Sigmoid colon (tissue), 7 donors: ENCODE data around the gene ASPSCR1. TPM values are rescaled to one million over a fixed set of nuclear protein-coding genes. Genes with fewer than 3 reads are reported as not detected.
A peak's percentile ranks its signal among the peaks of the same experiment; 100 is the strongest.

Source experiments
- DNase-seq: peaks from one replicate; pipeline ENCODE4 v3.0.0-alpha.2; 2019
- H3K27ac ChIP-seq, 4 donors: fragments of 200-600 bp; sonication (generic); one replicate each; pipeline ENCODE4 v1.5.1; 2016 to 2019; ENCODE audit warnings: mild to moderate bottlenecking in 1 of 4
- H3K27me3 ChIP-seq, 3 donors: fragments of 200-600 bp; sonication (generic); one replicate each; pipeline ENCODE4 v1.5.1; 2019; ENCODE audit warnings: mild to moderate bottlenecking in 1 of 3
- H3K36me3 ChIP-seq, 4 donors: fragments of 200-600 bp; sonication (generic); one replicate each; pipeline ENCODE4 v1.5.1; 2016 to 2019
- H3K4me1 ChIP-seq, 4 donors: fragments of 200-600 bp; sonication (generic); one replicate each; pipeline ENCODE4 v1.5.1; 2017 to 2019
- H3K4me3 ChIP-seq, 4 donors: fragments of 200-600 bp; sonication (generic); one replicate each; pipeline ENCODE4 v1.5.1; 2017 to 2019; ENCODE audit warnings: mild to moderate bottlenecking in 2 of 4, moderate library complexity in 1 of 4
- H3K9me3 ChIP-seq, 4 donors: fragments of 200-600 bp in 3 of 4; sonication (generic) in 3 of 4; one replicate each; pipeline versions ENCODE4 v1.5.1 to v1.6.1; 2013 to 2019
- EP300 ChIP-seq, 4 donors: sonication (generic); formaldehyde crosslinking; IDR thresholded peaks; one replicate each; pipeline ENCODE4 v1.6.1; 2017; ENCODE audit warnings: antibody characterized with exemption in 4 of 4
- POLR2A ChIP-seq, 2 donors: fragments of 450-650 bp; IDR thresholded peaks; one replicate each; pipeline ENCODE4 v1.6.1; 2016; ENCODE audit warnings: antibody characterized with exemption in 2 of 2, mild to moderate bottlenecking in 2 of 2, moderate library complexity in 2 of 2
- POLR2AphosphoS5 ChIP-seq, 4 donors: sonication (generic); formaldehyde crosslinking; IDR thresholded peaks; one replicate each; pipeline ENCODE4 v1.6.1; 2017; ENCODE audit warnings: antibody characterized with exemption in 4 of 4
- WGBS, 2 donors: extraction: QIAGEN DNeasy Blood & Tissue Kit; methylation state at CpG; one replicate each; pipeline ENCODE4 v1.1.7; 2013; 5-methylcytosine and 5-hydroxymethylcytosine counted together
- intact Hi-C: fragments of 100-400 bp; cut with DNase I; formaldehyde crosslinking; loops from one replicate; pipeline ENCODE4 v1.15.1; 2023
- polyA plus RNA-seq, 3 donors: library from polyadenylated mRNA; stranded (reverse); fragments of 200-250 nt; gene quantifications; one replicate each; pipeline ENCODE4 v1.2.3, GENCODE V29; 2013
- total RNA-seq, 4 donors: library from RNA; depleted of rRNA; stranded (reverse); fragments of >200 nt; gene quantifications; one replicate each; pipeline ENCODE4 v1.1.0, GENCODE V29; 2016
- TF ChIP-seq, protein P1 (sequence below), 4 experiments: fragments of 450-650 bp in 3 of 4; fragments of 200-600 bp in 1 of 4; IDR thresholded peaks; one replicate each; pipeline ENCODE4 v1.5.1; 2016 to 2019; ENCODE audit warnings: antibody characterized with exemption in 4 of 4, mild to moderate bottlenecking in 3 of 4, moderate library complexity in 2 of 4
- donor health status: healthy with polysubstance abuse.
- donor health status: Bipolar disorder and iron deficiency.
- donor health status: healthy.

Gene ASPSCR1
- total and polyA plus RNA-seq, 7 donors = 9.3 to 35.9 (median 23.4) TPM

DNA sequence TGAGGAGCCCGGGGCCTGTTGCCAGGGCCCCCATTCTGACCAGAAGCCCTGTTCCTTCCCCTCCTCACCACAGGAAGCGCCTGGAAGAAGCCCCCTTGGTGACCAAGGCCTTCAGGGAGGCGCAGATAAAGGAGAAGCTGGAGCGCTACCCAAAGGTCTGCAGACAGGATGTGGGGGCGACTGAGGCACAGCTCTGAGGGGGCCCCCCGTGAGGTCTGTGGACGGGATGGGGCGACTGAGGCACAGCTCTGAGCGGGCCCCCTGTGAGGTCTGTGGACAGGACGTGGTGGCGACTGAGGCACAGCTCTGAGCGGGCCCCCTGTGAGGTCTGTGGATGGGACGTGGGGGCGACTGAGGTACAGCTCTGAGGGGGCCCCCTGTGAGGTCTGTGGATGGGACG is 32.0 kb downstream of the ASPSCR1 start:
- peaks cover 3 to 61% (median 53%) of the 10 kb centered on the region in 4 donors for H3K4me1 ChIP-seq
- H3K27ac ChIP-seq = no peak overlapping the region
- intact Hi-C loops = no loop called here
- H3K36me3 ChIP-seq = peaks cover 0 to 6% (median 0%) of the 10 kb centered on the region in 4 donors
- H3K4me3 ChIP-seq = no peak overlapping the region
- H3K27me3 ChIP-seq = no peaks in the 10 kb centered on the region
- 84 to 92% methylated on average over 15 of the region's 15 CpGs for WGBS, 2 donors
- TF ChIP-seq EP300 (IDR thresholded peaks at IDR 0.05) (no peak), POLR2AphosphoS5 (IDR thresholded peaks at IDR 0.05) (no peak), POLR2A (IDR thresholded peaks at IDR 0.05) (no peak)
- TF ChIP-seq, protein P1, sequence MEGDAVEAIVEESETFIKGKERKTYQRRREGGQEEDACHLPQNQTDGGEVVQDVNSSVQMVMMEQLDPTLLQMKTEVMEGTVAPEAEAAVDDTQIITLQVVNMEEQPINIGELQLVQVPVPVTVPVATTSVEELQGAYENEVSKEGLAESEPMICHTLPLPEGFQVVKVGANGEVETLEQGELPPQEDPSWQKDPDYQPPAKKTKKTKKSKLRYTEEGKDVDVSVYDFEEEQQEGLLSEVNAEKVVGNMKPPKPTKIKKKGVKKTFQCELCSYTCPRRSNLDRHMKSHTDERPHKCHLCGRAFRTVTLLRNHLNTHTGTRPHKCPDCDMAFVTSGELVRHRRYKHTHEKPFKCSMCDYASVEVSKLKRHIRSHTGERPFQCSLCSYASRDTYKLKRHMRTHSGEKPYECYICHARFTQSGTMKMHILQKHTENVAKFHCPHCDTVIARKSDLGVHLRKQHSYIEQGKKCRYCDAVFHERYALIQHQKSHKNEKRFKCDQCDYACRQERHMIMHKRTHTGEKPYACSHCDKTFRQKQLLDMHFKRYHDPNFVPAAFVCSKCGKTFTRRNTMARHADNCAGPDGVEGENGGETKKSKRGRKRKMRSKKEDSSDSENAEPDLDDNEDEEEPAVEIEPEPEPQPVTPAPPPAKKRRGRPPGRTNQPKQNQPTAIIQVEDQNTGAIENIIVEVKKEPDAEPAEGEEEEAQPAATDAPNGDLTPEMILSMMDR (IDR thresholded peaks at IDR 0.05) = no peak
- DNase-seq = no peak
- no peaks in the 10 kb centered on the region for H3K9me3 ChIP-seq

GRCh38 chr17:82010575-82011525 is 33.4 kb downstream of the ASPSCR1 start:
- Histone ChIP-seq H3K4me1 (peaks cover 3 to 49% (median 41%) of the 10 kb centered on the region in 4 donors), H3K36me3 (peaks cover 0 to 6% (median 0%) of the 10 kb centered on the region in 4 donors), H3K27ac (no peak overlapping the region), H3K9me3 (no peaks in the 10 kb centered on the region), H3K4me3 (no peak overlapping the region), H3K27me3 (no peaks in the 10 kb centered on the region)
- no peak for DNase-seq
- intact Hi-C loops = no loop called here
- no peak for TF ChIP-seq EP300 (IDR thresholded peaks at IDR 0.05)
- TF ChIP-seq, protein P1 (IDR thresholded peaks at IDR 0.05) = no peak
- no peak for TF ChIP-seq POLR2AphosphoS5 (IDR thresholded peaks at IDR 0.05)
- no peak for TF ChIP-seq POLR2A (IDR thresholded peaks at IDR 0.05)
- WGBS, 2 donors = 93 to 95% methylated on average over 39 of the region's 39 CpGs

GRCh38 chr17:82011617-82012187 is 34.3 kb downstream of the ASPSCR1 start:
- TF ChIP-seq POLR2A (IDR thresholded peaks at IDR 0.05) (no peak), POLR2AphosphoS5 (IDR thresholded peaks at IDR 0.05) (no peak), EP300 (IDR thresholded peaks at IDR 0.05) (no peak)
- TF ChIP-seq, protein P1 (IDR thresholded peaks at IDR 0.05) = no peak
- H3K36me3 ChIP-seq = peaks cover 0 to 6% (median 0%) of the 10 kb centered on the region in 4 donors
- no peak for DNase-seq
- no peaks in the 10 kb centered on the region for H3K27me3 ChIP-seq
- H3K4me1 ChIP-seq = peaks cover 3 to 40% (median 32%) of the 10 kb centered on the region in 4 donors
- WGBS, 2 donors = 91 to 92% methylated on average over 19 of the region's 19 CpGs
- no peak overlapping the region for H3K4me3 ChIP-seq
- no peaks in the 10 kb centered on the region for H3K9me3 ChIP-seq
- H3K27ac ChIP-seq = peak overlapping the region in 3 of 4 donors; percentile 87 to 90 (median 89)
- intact Hi-C loops = no loop called here

- Histone ChIP-seq H3K27ac (peak overlapping the region in 3 of 4 donors; percentile 87 to 90 (median 89)), H3K9me3 (no peaks in the 10 kb centered on the region), H3K4me1 (peaks cover 3 to 35% (median 28%) of the 10 kb centered on the region in 4 donors), H3K27me3 (no peaks in the 10 kb centered on the region), H3K4me3 (no peak overlapping the region), H3K36me3 (peaks cover 0 to 7% (median 0%) of the 10 kb centered on the region in 4 donors)
- DNase-seq = no peak
- WGBS, 2 donors = 79 to 83% methylated on average over 20 of the region's 20 CpGs
- intact Hi-C loops = no loop called here
- TF ChIP-seq POLR2AphosphoS5 (IDR thresholded peaks at IDR 0.05) (no peak), POLR2A (IDR thresholded peaks at IDR 0.05) (no peak), EP300 (IDR thresholded peaks at IDR 0.05) (no peak)
- TF ChIP-seq, protein P1 (IDR thresholded peaks at IDR 0.05) = no peak
Measured at GRCh38 chr17:82012261-82012639, 34.8 kb downstream of the ASPSCR1 start.
